Activated T-cell treated with anti-CD3 and anti-CD28 coated beads for 48 hours (primary cell): ENCODE results near the gene PFDN6.

Source experiments
- DNase-seq: peaks from one replicate; pipeline ENCODE4 v3.0.0-alpha.2; 2020; ENCODE audit warnings: low read depth

Gene PFDN6

DNA sequence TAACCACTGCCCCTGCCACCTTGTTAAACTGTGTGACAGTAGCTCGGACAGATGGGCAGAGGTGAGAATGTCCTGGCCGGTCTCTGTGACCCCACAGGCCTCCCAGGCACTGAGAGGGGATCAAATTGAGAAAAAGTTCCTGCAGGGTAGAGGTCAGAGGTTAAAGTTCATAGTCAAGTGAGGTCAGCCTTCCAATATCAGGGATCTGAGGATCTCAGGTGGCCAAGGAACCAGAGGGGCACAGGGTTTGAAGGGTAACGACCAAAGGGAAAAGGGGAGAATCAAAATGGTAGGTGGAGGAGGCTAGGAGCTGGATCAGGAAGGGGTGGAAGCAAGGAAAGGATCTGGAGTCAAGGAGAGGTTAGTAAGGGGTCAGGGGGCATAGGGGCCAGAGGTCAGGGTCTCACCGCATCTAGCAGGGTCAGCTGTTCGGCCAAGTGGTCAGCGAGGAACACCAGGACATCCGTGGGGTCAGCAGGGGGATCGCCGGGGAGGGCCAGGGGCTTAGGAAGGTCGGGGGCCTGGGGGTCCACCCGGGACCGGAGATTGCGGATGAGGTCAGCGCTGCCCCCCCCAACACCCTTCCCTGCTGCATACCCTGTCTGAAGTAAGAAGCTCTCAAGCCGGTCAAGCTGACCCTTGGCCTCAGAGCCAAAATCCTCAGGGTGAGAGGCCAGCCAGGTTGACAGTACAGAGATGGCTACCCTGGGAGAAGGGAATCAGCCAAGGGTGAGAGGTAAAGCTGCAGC, 6.4 kb downstream of the PFDN6 start:
- DNase-seq = no peak

- DNase-seq = no peak
Observed at GRCh38 chr6:33296797-33297405, 7.5 kb downstream of the PFDN6 start.

DNA sequence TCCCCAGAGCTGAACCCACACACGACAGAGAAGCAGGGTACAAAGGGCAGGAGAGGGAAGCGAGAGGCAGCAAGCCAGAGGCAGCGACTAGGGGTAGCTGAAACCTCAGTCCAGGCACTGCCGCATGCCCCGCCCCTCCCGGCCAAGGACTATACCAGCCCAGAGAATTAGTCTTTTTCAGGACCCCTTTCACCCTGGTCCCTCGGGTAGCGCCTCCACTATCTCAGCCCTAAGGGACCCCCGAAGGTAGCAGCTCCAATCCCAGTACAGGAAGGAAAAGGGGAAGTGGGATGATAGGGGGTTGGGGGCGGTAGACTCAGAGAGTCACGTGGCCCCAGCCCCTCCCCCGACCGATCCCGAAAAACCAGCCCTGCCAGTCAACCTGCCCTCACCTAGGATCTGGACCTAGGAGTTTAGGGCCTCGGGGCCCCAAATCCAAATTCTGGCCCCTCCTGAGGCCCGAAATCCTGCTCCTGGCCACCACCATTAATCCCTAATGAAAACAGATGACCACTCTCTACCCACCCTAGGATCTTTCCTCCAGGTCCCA, 8.1 kb downstream of the PFDN6 start:
- no peak for DNase-seq

GRCh38 chr6:33297956-33298772, 8.8 kb downstream of the PFDN6 start:
- peak; percentile 59 for DNase-seq

- DNase-seq = no peak
Observed at GRCh38 chr6:33298773-33299236, 9.4 kb downstream of the PFDN6 start, which contains the start of gene RGL2. RGL2 (minus strand) TSS chr6:33298942; CDS start chr6:33298610, 332 bp downstream.

- DNase-seq = peak; percentile 94
Observed at GRCh38 chr6:33299237-33299944, 10.0 kb downstream of the PFDN6 start.

DNA sequence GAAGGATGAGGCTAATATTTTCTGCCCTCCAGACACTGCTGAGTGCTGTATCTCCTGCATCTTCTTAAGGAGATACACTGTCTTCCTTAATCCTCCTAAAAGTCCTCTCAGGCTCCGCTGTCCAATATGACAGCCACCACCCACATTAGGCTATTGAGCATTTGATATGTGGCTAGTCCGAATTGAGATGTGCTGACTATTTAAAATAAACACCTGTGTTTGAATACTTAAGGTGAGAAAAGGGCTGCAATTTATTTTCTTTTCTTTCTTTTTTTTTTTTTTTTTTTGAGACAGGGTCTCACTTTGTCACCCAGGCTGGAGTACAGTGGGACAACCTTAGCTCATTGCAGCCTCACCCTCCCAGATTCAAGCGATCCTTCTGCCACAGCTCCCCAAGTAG, 12.5 kb downstream of the PFDN6 start:
- DNase-seq = no peak

DNA sequence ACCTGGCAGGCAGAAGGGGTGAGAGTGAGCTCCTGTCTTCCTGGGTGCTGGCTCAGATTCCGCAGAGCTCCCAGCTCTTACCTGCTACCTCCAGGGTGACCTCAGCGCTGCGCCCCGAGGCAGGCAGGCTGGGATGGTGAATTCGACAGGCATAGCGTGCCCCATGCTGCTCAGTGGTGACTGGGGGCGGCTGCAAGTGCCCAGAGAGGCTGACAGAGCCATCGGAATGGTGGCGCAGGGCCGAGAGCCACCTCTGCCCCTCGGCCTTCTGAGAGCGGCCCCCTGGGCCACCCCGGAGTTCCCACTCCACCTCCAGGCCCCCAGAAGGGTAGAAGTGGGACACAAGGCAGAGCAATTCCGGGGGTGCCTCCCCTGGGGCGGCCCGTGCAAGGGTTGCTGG, 14.8 kb downstream of the PFDN6 start:
- DNase-seq = no peak

- DNase-seq = no peak
Observed at GRCh38 chr6:33305052-33305451, 15.7 kb downstream of the PFDN6 start.

DNA sequence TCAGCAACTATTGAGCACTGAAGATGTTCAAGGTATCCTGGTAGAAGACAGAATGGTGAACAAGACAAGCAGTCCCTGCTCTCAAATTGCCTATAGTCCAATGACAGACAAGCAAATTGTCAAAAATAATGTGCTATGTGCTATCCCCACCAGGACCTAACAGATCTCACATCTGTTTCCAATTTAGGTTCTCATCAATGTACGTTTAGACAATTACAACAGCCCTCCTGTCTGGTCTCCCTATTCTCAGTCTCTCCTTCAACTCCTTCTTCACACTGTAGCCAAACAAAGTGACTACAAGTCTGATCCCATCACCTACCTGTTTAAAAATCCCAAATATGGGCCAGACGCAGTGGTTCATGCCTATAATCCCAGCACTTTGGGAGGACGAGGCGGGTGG, 17.0 kb downstream of the PFDN6 start:
- DNase-seq = no peak

DNA sequence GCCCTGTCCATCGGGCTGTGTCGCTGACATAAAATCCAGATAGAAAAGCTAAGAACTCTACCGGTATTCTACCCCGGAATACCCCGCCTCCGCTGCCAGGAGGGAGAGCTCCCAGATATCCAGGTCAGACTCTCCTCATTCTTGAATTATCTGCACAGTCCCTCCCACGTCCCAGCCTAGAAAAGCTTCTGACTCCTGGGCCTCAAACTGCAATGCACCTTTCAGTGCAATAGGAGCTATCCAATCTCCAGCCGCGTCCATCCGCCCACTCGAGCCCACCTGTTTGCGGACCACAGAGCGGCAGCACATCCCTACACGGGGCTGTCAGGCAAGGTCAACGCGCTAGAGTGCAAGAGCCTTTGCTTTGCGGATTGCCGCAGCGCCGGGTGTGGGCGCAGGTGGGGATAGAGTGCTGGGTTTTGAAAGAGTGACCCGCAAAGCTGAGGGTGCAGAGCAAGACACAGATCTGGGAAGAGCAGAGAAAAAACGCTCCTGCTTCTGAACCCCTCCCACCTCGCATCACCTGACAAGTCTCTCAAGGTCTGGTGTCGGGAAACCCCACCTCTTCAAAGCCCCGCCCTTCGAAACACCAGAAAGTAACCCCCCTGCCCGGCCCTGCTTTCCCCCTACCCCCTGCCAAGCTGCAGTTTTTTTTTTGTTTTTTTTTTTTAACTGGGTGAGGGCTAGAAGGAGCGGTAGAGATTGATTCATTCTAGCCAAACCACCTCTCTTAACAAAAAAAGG, 23.1 kb downstream of the PFDN6 start:
- DNase-seq = peak; percentile 66

- DNase-seq = no peak
Observed at GRCh38 chr6:33313105-33313708, 23.8 kb downstream of the PFDN6 start.

- DNase-seq = peak; percentile 77
Observed at GRCh38 chr6:33313709-33314514, 24.5 kb downstream of the PFDN6 start, which contains the start of gene TAPBP. TAPBP (minus strand) TSS chr6:33314078; CDS start chr6:33314041, 37 bp downstream.

GRCh38 chr6:33314515-33314942, 25.1 kb downstream of the PFDN6 start:
- DNase-seq = no peak

GRCh38 chr6:33314943-33315792, 25.8 kb downstream of the PFDN6 start:
- no peak for DNase-seq

GRCh38 chr6:33315793-33316602, 26.6 kb downstream of the PFDN6 start:
- DNase-seq = no peak

GRCh38 chr6:33316603-33317418, 27.4 kb downstream of the PFDN6 start:
- no peak for DNase-seq
